Stimulated activated CD8-positive, alpha-beta memory T cell treated with anti-CD3 and anti-CD28 coated beads, Interleukin-15, amount 100 ng/mL, for 24 hours (primary cell): ENCODE measurements around the gene AOC1.
A peak's percentile ranks its signal among the peaks of the same experiment; 100 is the strongest.
"Not testable (repeated sequence)": the region's sequence is repeated elsewhere in the genome, so short reads cannot be mapped to it uniquely, and the experiment has no call there.

ENCODE experiments used
- DNase-seq: peaks from one replicate; pipeline ENCODE4 v3.0.0-alpha.2; 2020; ENCODE audit warnings: low read depth

The AOC1 gene

GRCh38 chr7:150897502-150898474, 45.5 kb downstream of the AOC1 start:
- no peak for DNase-seq

- peak; percentile 64 for DNase-seq
These were observed 46.2 kb downstream of the AOC1 start for GRCh38 chr7:150898475-150899011.

GRCh38 chr7:150900675-150901074, 48.4 kb downstream of the AOC1 start:
- no peak for DNase-seq

GRCh38 chr7:150901160-150902035, 49.1 kb downstream of the AOC1 start:
- DNase-seq: no peak

- DNase-seq: no peak
These were observed 50.0 kb downstream of the AOC1 start for GRCh38 chr7:150902078-150903033.

- no peak for DNase-seq
These were observed 51.3 kb downstream of the AOC1 start for GRCh38 chr7:150903606-150904005.

GRCh38 chr7:150904011-150904909, 51.9 kb downstream of the AOC1 start:
- no peak for DNase-seq

GRCh38 chr7:150908173-150908572, 55.9 kb downstream of the AOC1 start:
- no peak for DNase-seq

- no peak for DNase-seq
These were observed 57.1 kb downstream of the AOC1 start for GRCh38 chr7:150909200-150909995.

GRCh38 chr7:150910305-150910995, 58.1 kb downstream of the AOC1 start:
- not testable (repeated sequence) for DNase-seq

- DNase-seq: no peak
These were observed 58.7 kb downstream of the AOC1 start for GRCh38 chr7:150910996-150911422.
